Cardiac muscle cell (in vitro differentiated cells and primary cell): Measurements from ENCODE around the gene TCF7. TPM values are rescaled to one million over a fixed set of nuclear protein-coding genes. Genes with fewer than 3 reads are reported as not detected.

Experiments used
- DNase-seq, 2 donors: peaks; one replicate each; pipeline versions ENCODE4 v3.0.0 to v3.0.0-alpha.2; 2010 to 2017; ENCODE audit warnings: low read depth in 1 of 2, low spot score in 1 of 2
- H3K27ac ChIP-seq: fragments of 200-600 bp; sonication (generic); 2 replicates; pipeline ENCODE4 v1.5.1; 2016
- H3K27me3 ChIP-seq: fragments of 200-600 bp; sonication (generic); 2 replicates; pipeline ENCODE4 v1.6.0; 2016; ENCODE audit warnings: control low read depth
- H3K36me3 ChIP-seq: fragments of 200-600 bp; sonication (generic); 2 replicates; pipeline ENCODE4 v1.5.1; 2016; ENCODE audit warnings: control low read depth
- H3K4me1 ChIP-seq: fragments of 200-600 bp; sonication (generic); 2 replicates; pipeline ENCODE4 v1.8.1; 2017; ENCODE audit warnings: low read depth, mild to moderate bottlenecking, mixed run types
- H3K4me3 ChIP-seq: fragments of 200-600 bp; sonication (generic); 2 replicates; pipeline ENCODE4 v1.5.1; 2016; ENCODE audit warnings: mild to moderate bottlenecking
- H3K9me3 ChIP-seq: fragments of 200-600 bp; sonication (generic); 2 replicates; pipeline ENCODE4 v1.5.1; 2017; ENCODE audit warnings: low read depth, mild to moderate bottlenecking, control low read depth
- polyA plus RNA-seq: library from polyadenylated mRNA; unstranded; fragments of >200 nt; fragmentation: Nextera tagmentation; extraction: Ambion mirVana; gene quantifications from 2 replicates; pipeline ENCODE4 v1.2.1, GENCODE V29; 2016
- total RNA-seq: library from RNA; depleted of rRNA; stranded (reverse); fragments of >200 nt; gene quantifications from 2 replicates; pipeline ENCODE4 v1.2.3, GENCODE V29; 2016
- TF ChIP-seq, protein P1 (sequence below): IDR thresholded peaks from 2 replicates; pipeline ENCODE4 v1.5.1; 2012; ENCODE audit warnings: low read depth, mild to moderate bottlenecking, low read length

The TCF7 gene
- total and polyA plus RNA-seq, 2 experiments from 2014 or later, result 6.8 to 28.9 TPM

DNA sequence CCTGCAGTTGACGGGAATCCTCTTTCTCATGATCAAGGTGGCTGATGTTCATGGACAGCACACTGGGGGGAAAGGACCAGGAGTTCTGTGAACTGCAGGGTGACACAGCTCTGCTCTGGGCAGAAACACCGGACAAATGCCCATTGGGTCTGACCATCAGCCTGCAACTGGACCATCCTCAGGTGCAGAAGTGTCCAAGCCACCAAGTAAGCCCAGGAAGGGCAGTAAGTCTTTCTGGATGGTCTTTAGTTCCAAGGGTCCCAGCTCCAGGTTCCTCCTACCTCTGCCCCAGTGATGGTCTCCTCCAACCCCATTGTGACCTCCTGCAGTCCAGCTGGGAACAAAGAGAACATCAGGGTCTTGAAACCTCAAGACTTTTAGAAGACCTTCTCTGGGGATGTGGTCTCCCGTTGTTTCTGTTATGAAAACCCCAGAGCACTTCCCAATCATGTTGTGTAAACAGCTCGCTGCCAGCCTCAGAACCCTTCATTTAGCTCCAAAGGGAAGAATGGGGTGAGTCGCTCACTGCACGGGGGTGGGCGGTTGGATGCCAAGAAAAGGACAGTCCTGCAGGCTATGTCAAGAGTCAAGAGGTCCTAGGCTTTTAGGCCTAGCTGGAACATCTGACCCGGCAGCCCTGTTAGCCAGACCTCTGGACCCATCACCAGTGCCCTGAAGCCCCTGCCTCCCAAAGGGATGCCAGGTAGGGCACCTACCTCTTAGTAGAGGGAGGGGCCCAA, 41.8 kb upstream of the TCF7 start:
- H3K4me3 ChIP-seq, result no peak overlapping the region
- H3K36me3 ChIP-seq, result no peaks in the 10 kb centered on the region
- H3K27ac ChIP-seq, result no peak overlapping the region
- TF ChIP-seq, protein P1, sequence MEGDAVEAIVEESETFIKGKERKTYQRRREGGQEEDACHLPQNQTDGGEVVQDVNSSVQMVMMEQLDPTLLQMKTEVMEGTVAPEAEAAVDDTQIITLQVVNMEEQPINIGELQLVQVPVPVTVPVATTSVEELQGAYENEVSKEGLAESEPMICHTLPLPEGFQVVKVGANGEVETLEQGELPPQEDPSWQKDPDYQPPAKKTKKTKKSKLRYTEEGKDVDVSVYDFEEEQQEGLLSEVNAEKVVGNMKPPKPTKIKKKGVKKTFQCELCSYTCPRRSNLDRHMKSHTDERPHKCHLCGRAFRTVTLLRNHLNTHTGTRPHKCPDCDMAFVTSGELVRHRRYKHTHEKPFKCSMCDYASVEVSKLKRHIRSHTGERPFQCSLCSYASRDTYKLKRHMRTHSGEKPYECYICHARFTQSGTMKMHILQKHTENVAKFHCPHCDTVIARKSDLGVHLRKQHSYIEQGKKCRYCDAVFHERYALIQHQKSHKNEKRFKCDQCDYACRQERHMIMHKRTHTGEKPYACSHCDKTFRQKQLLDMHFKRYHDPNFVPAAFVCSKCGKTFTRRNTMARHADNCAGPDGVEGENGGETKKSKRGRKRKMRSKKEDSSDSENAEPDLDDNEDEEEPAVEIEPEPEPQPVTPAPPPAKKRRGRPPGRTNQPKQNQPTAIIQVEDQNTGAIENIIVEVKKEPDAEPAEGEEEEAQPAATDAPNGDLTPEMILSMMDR, result no peak
- no peaks in the 10 kb centered on the region for H3K9me3 ChIP-seq
- no peaks in the 10 kb centered on the region for H3K4me1 ChIP-seq
- H3K27me3 ChIP-seq, result no peaks in the 10 kb centered on the region
- DNase-seq, result no peak

DNA sequence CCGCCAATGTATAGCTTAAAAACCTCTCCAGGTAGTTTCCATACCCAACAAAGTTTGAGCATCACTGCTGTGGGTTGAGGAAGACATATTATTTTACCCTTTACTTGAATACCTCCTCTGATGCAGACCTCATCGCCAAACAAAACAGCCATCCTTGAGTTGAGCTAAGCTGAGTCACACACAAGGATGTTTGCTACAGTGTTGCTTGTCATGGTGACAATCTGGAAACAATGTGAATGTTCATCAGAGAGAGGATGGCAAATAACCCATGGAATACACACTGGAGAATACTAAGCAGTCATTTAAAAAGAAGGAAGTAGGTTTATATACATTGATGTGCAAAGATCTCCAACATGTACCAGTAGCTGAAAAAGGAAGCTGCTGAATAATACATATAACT, 41.1 kb upstream of the TCF7 start:
- TF ChIP-seq, protein P1, result no peak
- Histone ChIP-seq H3K27me3 (no peaks in the 10 kb centered on the region), H3K9me3 (no peaks in the 10 kb centered on the region), H3K4me3 (no peak overlapping the region), H3K27ac (no peak overlapping the region), H3K36me3 (no peaks in the 10 kb centered on the region), H3K4me1 (no peaks in the 10 kb centered on the region)
- DNase-seq, result no peak

DNA sequence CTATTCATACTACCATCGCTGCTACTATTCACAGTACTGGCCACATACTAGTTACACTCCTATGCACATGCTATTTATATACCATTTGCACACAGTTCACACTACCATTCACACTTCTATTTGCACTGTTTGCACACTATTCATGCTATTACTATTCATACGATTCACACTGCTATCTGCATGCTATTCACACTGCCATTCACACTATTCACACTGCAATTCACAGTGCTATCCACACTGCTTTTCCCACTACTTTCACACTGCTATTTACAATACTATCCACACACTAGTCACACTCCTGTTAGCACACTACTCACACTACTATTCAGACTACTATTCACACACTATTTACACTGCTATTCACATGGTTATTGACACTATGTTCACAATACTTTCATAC, 39.4 kb upstream of the TCF7 start:
- Histone ChIP-seq H3K27ac (no peak overlapping the region), H3K36me3 (no peaks in the 10 kb centered on the region), H3K4me1 (no peaks in the 10 kb centered on the region), H3K27me3 (no peaks in the 10 kb centered on the region), H3K4me3 (no peak overlapping the region), H3K9me3 (no peaks in the 10 kb centered on the region)
- TF ChIP-seq, protein P1, result no peak
- DNase-seq, result no peak

DNA sequence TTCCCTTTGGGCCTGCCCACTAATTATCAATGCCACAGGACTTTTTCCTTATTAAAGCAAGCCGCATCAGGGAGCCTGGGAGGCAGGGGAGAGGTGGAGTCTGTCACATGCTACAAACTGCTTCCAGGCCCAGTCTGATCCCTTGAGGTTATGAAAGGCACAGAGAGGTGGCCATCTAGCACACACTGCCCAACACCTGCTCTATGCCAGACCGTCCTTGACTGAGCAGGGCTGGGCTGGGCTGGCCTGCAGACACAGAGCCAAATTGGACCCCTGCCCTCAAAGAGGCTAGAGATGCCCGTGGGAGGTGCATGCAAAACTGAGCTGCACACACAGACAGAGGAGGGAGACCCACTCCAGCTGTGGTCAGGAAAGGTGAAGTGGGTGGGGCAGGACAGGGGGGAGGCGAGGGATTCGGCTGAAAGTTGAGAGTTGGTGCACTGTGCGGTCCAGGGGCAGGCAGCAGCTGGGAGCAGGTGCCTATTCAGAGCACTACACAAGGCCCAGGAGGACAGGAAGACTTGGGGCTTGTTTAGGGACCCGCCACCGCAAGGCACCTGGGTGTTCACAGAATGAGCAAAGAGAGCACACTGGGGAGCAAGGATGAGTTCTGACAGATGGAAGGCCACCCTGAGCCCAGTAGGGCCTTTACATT, 36.4 kb upstream of the TCF7 start:
- no peak overlapping the region for H3K27ac ChIP-seq
- TF ChIP-seq, protein P1, result no peak
- DNase-seq, result no peak

GRCh38 chr5:134079748-134080581, 34.5 kb upstream of the TCF7 start:
- no peak overlapping the region for H3K27ac ChIP-seq
- no peak for DNase-seq
- no peaks in the 10 kb centered on the region for H3K27me3 ChIP-seq
- TF ChIP-seq, protein P1, result no peak
- H3K9me3 ChIP-seq, result no peaks in the 10 kb centered on the region
- no peak overlapping the region for H3K4me3 ChIP-seq
- H3K4me1 ChIP-seq, result no peaks in the 10 kb centered on the region
- H3K36me3 ChIP-seq, result no peaks in the 10 kb centered on the region

More for the DNA sequence above, 36.4 kb upstream of the TCF7 start:
- Histone ChIP-seq H3K36me3 (no peaks in the 10 kb centered on the region), H3K27me3 (no peaks in the 10 kb centered on the region), H3K4me3 (no peak overlapping the region), H3K4me1 (no peaks in the 10 kb centered on the region), H3K9me3 (no peaks in the 10 kb centered on the region)
